PC-9 (cell line): ENCODE results near the gene FAT1.

Source experiments
- CTCF ChIP-seq: fragments of 200-600 bp; sonication (generic); conservative IDR thresholded peaks from 2 replicates; pipeline ENCODE4 v1.6.1; 2017; ENCODE audit warnings: mixed run types, antibody characterized with exemption, mild to moderate bottlenecking, moderate library complexity
- EZH2 ChIP-seq: fragments of 200-600 bp; sonication (generic); IDR thresholded peaks from 2 replicates; pipeline ENCODE4 v1.8.0; 2017; ENCODE audit warnings: antibody characterized with exemption, low read depth

GRCh38 chr4:186717556-186717955 is 6.1 kb downstream of the FAT1 start:
- no peak for TF ChIP-seq EZH2
- TF ChIP-seq CTCF = no peak
